Jurkat, Clone E6-1 (cell line): ENCODE data around the gene CYTH1.
"Not testable (repeated sequence)": the region's sequence is repeated elsewhere in the genome, so short reads cannot be mapped to it uniquely, and the experiment has no call there.

Experiments
- DNase-seq: peaks from one replicate; pipeline ENCODE4 v3.0.0-alpha.2; 2011; ENCODE audit warnings: low read depth, low spot score
- H3K4me3 ChIP-seq: 2 replicates; pipeline ENCODE4 v1.5.1; 2011; ENCODE audit warnings: mild to moderate bottlenecking, low read length, control low read depth, moderate library complexity

Gene CYTH1

GRCh38 chr17:78791840-78792709, 10.0 kb upstream of the CYTH1 start:
- H3K4me3 ChIP-seq: no peak overlapping the region
- DNase-seq: no peak

DNA sequence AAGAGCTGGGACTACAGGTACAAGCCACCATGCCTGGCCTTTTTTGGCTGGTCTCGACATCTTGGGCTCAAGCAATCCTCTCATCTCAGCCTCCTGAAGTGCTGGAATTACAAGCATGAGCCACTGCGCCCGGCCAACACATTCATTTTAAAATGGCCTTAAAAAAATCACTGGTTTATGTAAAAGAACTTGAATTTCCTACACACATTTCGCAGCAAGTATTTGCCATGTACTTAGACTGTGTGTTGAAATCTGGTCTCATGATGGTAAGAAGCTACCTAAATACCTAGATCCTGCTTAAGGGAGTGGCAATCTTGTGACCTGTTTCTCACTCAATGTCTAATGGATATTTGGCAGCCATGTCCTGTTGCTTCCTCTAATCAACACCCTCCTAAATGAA, 8.5 kb upstream of the CYTH1 start:
- no peak for DNase-seq
- H3K4me3 ChIP-seq: no peak overlapping the region

DNA sequence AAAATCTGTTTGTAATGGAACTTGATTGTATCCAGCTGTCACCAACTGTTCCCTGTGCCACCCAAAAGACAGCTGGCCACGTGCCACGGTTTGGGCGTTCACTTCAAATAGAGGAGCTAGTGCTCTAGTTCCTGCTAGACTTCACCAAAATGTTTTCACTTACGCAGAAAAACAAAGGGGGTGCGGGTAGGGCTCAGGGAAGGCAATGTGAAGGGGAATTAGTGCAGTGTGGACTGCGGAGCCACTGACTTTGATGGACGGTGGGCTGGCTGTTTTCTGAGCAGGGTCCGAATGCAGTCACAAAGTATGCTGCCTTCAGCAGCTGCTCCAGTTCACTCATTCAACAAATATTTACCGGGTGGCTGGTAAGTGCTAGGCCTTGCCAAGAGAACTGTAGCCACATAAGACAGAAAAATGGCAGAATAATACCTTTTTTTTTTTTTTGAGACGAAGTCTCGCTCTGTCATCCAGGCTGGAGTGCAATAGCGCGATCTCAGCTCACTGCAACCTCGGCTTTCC, 7.6 kb upstream of the CYTH1 start:
- H3K4me3 ChIP-seq: no peak overlapping the region
- DNase-seq: no peak

GRCh38 chr17:78789149-78789662, 7.1 kb upstream of the CYTH1 start:
- H3K4me3 ChIP-seq: no peak overlapping the region

GRCh38 chr17:78788451-78788850, 6.4 kb upstream of the CYTH1 start:
- H3K4me3 ChIP-seq: no peak overlapping the region
- no peak for DNase-seq

More at GRCh38 chr17:78789149-78789662, 7.1 kb upstream of the CYTH1 start:
- no peak for DNase-seq

GRCh38 chr17:78787444-78787843, 5.4 kb upstream of the CYTH1 start:
- DNase-seq: no peak
- no peak overlapping the region for H3K4me3 ChIP-seq

DNA sequence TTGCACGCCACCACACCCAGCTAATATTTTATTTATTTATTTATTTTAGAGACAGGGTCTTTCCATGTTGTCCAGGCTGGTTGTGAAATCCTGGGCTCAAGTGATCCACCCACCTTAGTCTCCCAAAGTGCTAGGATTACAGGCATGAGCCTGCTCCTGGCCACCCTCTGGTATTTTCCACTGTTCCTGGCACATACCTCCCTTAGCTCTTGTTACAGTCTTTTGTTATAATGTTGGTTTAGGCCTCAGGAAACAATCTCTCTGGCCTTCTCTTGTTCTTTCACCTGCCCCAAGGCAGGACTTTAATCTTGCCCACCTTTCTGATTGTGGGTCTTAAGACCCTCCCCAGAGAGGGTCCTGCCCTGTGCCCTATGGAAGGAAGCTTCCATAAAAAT, 3.6 kb upstream of the CYTH1 start:
- no peak for DNase-seq
- no peak overlapping the region for H3K4me3 ChIP-seq

DNA sequence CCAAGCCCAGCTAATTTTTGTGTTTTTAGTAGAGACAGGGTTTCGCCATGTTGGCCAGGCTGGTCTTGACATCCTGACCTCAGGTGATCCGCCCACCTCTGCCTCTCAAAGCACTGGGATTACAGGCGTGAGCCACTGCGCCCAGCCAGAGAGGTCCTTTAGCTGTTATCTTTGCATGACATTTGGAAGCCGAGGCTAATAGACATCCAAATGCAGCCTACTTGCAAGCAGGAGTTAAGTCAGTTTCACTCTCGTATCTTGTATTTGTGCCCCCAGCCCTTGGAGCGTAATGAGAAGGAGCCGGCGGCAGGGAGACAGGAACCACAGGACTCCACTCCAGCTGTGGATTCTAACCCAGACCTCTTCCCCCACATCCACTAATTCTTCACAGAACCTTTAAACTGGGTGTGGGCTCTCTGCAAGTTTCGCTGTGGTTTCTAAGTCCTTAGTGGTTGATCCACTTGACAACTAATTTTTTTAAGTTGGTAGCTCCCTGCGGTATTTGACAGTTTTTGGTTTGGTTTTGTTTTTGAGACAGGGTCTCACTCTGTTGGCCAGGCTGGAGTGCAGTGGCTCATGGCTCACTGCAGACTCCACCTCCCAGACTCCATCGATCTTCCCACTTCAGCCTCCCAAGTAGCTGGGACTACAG, 3.1 kb upstream of the CYTH1 start:
- no peak overlapping the region for H3K4me3 ChIP-seq
- DNase-seq: peak; percentile 48

- no peak overlapping the region for H3K4me3 ChIP-seq
- no peak for DNase-seq
These were observed 2.3 kb upstream of the CYTH1 start for GRCh38 chr17:78784352-78784751.

DNA sequence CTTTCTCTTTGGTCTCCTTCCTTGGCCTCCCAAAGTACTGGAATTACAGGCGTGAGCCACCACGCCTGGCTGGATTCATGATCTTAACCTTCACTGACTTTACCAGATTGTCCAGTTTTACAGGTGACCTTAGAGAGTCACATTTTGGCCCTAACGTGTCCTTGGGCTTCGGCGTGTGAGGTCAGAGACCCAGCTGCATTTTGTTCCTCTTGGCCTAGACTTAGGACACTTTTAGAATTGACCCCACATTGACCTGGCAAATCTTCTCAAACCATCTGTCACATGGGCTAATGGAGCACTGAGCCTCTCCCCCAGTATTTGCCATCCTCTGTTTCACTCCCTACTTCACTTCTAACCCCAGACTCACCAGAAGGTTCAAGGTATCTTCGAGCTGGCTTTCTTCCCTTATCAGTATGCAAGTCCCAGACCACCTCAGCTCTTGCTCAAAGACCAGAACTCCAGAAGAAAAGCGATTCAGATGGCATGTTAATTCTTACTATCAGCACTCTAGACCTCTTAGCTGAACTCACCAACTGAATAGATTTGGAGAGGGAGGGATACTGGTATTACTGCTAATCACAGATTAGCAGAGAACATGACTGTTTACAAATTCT, 1.7 kb upstream of the CYTH1 start:
- DNase-seq: no peak

DNA sequence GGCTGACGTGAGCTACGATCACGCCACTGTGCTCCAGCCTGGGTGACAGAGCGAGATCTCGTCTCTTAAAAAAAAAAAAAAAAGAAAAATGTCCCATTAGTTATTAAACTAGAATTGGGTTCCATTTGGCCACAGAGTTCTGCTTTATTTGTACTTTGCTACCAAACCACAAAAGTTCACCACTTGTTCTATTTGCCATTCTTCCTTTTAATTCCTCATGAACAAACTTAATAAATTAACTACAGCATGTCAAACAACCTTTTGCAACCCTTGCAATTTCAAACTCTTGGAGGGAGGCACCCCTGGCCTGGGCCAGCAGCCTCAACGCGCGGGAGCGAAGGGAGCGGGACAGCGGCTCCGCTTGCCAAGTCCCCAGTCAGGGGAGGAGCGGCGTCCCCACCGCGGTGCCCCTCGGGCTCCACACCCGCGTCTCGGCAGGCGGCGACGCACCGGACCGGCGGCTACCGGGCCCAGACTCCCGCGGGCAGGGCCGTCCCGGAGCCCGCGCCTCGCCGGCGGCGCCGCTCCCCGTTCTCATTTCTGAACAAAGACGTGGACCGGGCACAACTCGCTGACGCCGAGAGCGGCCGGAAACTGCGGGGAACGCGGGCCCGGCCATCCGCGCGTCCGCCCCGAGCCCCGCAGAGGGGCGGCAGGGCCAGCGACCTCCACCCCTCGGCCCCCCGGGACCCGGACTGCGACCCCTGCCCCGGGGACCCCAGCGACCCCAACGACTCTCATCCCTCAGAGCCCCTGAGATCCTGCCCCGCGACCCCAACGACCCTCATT, 775 bp downstream of the CYTH1 start:
- H3K4me3 ChIP-seq: peak overlapping the region; percentile 72
- no peak for DNase-seq

More for the DNA sequence above, 1.7 kb upstream of the CYTH1 start:
- H3K4me3 ChIP-seq: no peak overlapping the region

- H3K4me3 ChIP-seq: peak overlapping the region; percentile 72
- DNase-seq: no peak
These were observed 1.7 kb downstream of the CYTH1 start for GRCh38 chr17:78780335-78780734.

- peak overlapping the region; percentile 72 for H3K4me3 ChIP-seq
- peak; percentile 80 for DNase-seq
These were observed 2.2 kb downstream of the CYTH1 start for GRCh38 chr17:78779850-78780249.

DNA sequence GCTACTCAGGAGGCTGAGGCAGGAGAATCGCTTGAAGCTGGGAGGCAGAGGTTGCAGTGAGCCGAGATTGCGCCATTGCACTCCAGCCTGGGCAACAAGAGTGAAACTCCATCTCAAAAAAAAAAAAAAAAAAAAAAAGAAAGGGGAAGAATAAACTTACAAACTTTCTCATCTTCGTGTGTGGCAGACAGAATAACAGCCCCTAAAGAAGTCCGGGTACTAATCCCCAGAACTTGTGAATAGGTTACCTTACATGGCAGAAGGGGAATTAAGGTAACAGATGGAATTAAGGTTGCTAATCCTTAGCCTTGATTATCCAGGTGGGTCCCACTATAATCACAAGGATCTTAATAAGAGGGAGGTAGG, 2.8 kb downstream of the CYTH1 start:
- H3K4me3 ChIP-seq, DNase-seq: not testable (repeated sequence)

DNA sequence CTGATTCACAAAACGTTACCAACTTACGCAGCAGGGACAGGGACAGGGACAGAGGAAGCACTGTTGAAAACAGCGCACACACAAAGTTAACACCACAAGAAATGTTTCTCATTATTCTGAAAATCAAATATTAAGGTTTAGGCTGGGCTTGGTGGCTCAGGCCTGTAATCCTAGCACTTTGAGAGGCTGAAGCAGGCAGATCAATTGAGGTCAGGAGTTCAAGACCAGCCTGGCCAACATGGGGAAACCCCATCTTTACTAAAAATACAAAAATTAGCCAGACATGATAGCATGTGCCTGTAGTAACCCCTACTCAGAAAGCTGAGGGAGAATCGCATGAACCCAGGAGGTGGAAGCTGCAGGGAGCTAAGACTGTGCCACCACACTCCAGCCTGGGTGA, 4.2 kb downstream of the CYTH1 start:
- no peak overlapping the region for H3K4me3 ChIP-seq
- DNase-seq: no peak

- H3K4me3 ChIP-seq: peak overlapping the region; percentile 47
- DNase-seq: peak; percentile 75
These were observed 7.0 kb downstream of the CYTH1 start for GRCh38 chr17:78774956-78775571.

- H3K4me3 ChIP-seq: peak overlapping the region; percentile 47
- no peak for DNase-seq
These were observed 7.6 kb downstream of the CYTH1 start for GRCh38 chr17:78774453-78774852.

DNA sequence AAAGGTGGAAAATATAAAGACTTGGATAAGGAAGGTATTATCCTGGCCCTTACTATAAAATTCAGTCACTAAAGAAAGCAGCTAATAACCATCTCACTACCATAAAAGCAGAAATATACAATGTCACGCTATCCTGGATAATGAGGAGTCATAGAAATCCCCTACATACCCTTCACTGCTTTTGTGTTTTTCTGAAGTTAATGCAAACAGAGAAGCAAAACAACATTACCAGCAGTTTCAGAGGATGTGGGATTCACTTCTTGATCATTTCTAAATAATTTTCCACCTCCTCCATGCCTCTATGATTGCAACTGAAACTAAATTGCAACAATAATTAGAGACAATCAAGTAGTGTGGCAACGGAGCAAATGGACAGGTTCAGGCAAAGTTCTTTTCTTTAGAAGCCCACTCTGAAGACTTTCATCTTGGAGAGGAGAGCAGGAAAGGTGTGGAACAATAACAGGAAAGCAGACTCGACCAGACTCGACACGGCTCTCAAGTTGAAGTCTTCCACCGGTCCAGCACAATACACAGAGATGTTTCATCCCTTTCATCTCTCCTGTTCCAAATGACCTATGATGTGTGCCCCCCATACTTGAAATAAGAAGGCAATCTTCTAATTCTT, 10.2 kb downstream of the CYTH1 start:
- no peak overlapping the region for H3K4me3 ChIP-seq
- DNase-seq: no peak
